H9 (cell line): ENCODE measurements around the gene TIRAP. TPM values are rescaled to one million over a fixed set of nuclear protein-coding genes. Genes with fewer than 3 reads are reported as not detected.

Source experiments
- DNase-seq: peaks from one replicate; pipeline ENCODE4 v3.0.0-alpha.2; 2017
- H2AFZ ChIP-seq: one replicate; pipeline ENCODE4 v1.6.1; 2013; ENCODE audit warnings: mild to moderate bottlenecking, low read length, control low read depth, moderate library complexity
- H2AK5ac ChIP-seq: 2 replicates; pipeline ENCODE4 v1.6.1; 2013; ENCODE audit warnings: low read length, control low read depth, mixed read lengths; ENCODE audit not compliant: insufficient read length
- H2BK120ac ChIP-seq: one replicate; pipeline ENCODE4 v1.6.1; 2013; ENCODE audit warnings: low read depth, mild to moderate bottlenecking, low read length, control low read depth, inconsistent platforms; ENCODE audit not compliant: poor library complexity, severe bottlenecking
- H2BK12ac ChIP-seq: 2 replicates; pipeline ENCODE4 v1.6.1; 2013; ENCODE audit warnings: low read length, control low read depth, mixed read lengths, low read depth; ENCODE audit not compliant: insufficient read length
- H2BK15ac ChIP-seq: 2 replicates; pipeline ENCODE4 v1.6.1; 2013; ENCODE audit warnings: low read depth, low read length, control low read depth
- H2BK20ac ChIP-seq: one replicate; pipeline ENCODE4 v1.6.1; 2013; ENCODE audit warnings: low read depth, mild to moderate bottlenecking, low read length, control low read depth, inconsistent platforms; ENCODE audit not compliant: poor library complexity, severe bottlenecking
- H2BK5ac ChIP-seq: 2 replicates; pipeline ENCODE4 v1.6.1; 2013; ENCODE audit warnings: low read length, control low read depth, mixed read lengths; ENCODE audit not compliant: insufficient read length
- H3K14ac ChIP-seq: 2 replicates; pipeline ENCODE4 v1.6.1; 2013; ENCODE audit warnings: low read length, control low read depth; ENCODE audit not compliant: insufficient read depth
- H3K18ac ChIP-seq: 2 replicates; pipeline ENCODE4 v1.6.1; 2013; ENCODE audit warnings: low read depth, mild to moderate bottlenecking, mixed read lengths, low read length, control low read depth; ENCODE audit not compliant: insufficient read length
- H3K23ac ChIP-seq: 2 replicates; pipeline ENCODE4 v1.6.1; 2013; ENCODE audit warnings: low read length, control low read depth, mixed read lengths, low read depth; ENCODE audit not compliant: insufficient read length
- H3K23me2 ChIP-seq: 2 replicates; pipeline ENCODE4 v1.6.1; 2013; ENCODE audit warnings: low read depth, mild to moderate bottlenecking, mixed read lengths, low read length, control low read depth; ENCODE audit not compliant: insufficient read length, poor library complexity, severe bottlenecking
- H3K27ac ChIP-seq: 2 replicates; pipeline ENCODE4 v1.5.1; 2013; ENCODE audit warnings: low read length, control low read depth, mixed read lengths, low read depth; ENCODE audit not compliant: insufficient read length
- H3K27me3 ChIP-seq: 2 replicates; pipeline ENCODE4 v1.6.1; 2013; ENCODE audit warnings: low read length, control low read depth, inconsistent platforms; ENCODE audit not compliant: insufficient read depth
- H3K4ac ChIP-seq: 2 replicates; pipeline ENCODE4 v1.6.1; 2013; ENCODE audit warnings: low read depth, mild to moderate bottlenecking, control low read depth, inconsistent platforms, low read length, moderate library complexity
- H3K4me1 ChIP-seq: 2 replicates; pipeline ENCODE4 v1.6.1; 2013; ENCODE audit warnings: low read length, control low read depth, inconsistent platforms; ENCODE audit not compliant: insufficient read depth
- H3K4me2 ChIP-seq: 2 replicates; pipeline ENCODE4 v1.6.1; 2013; ENCODE audit warnings: low read length, control low read depth, mixed read lengths; ENCODE audit not compliant: insufficient read length, insufficient read depth
- H3K56ac ChIP-seq: 2 replicates; pipeline ENCODE4 v1.6.1; 2013; ENCODE audit warnings: low read depth, mild to moderate bottlenecking, mixed read lengths, low read length, control low read depth; ENCODE audit not compliant: insufficient read length
- H3K79me1 ChIP-seq: 2 replicates; pipeline ENCODE4 v1.6.1; 2013; ENCODE audit warnings: low read depth, mild to moderate bottlenecking, moderate library complexity, low read length, control low read depth, inconsistent platforms; ENCODE audit not compliant: insufficient read depth, poor library complexity, severe bottlenecking
- H3K79me2 ChIP-seq: 2 replicates; pipeline ENCODE4 v1.6.1; 2013; ENCODE audit warnings: low read length, control low read depth, inconsistent platforms; ENCODE audit not compliant: insufficient read depth
- H3K9ac ChIP-seq: 2 replicates; pipeline ENCODE4 v1.6.1; 2013; ENCODE audit warnings: low read length, control low read depth, mixed read lengths; ENCODE audit not compliant: insufficient read length; ENCODE audit errors: extremely low read depth
- H3K9me3 ChIP-seq: one replicate; pipeline ENCODE4 v1.6.1; 2013; ENCODE audit warnings: low read depth, low read length, inconsistent platforms; ENCODE audit not compliant: control insufficient read depth
- H3T11ph ChIP-seq: one replicate; pipeline ENCODE4 v1.6.1; 2013; ENCODE audit warnings: mild to moderate bottlenecking, low read length, control low read depth, inconsistent platforms
- H4K20me1 ChIP-seq: one replicate; pipeline ENCODE4 v1.6.1; 2013; ENCODE audit not compliant: control insufficient read depth, insufficient read length, insufficient read depth
- H4K5ac ChIP-seq: 2 replicates; pipeline ENCODE4 v1.6.1; 2013; ENCODE audit warnings: low read depth, mild to moderate bottlenecking, mixed read lengths, low read length, control low read depth; ENCODE audit not compliant: insufficient read length
- H4K8ac ChIP-seq: replicated peaks from 2 replicates; pipeline ENCODE4 v1.6.1; 2013; ENCODE audit warnings: low read length, control low read depth, mixed read lengths, low read depth; ENCODE audit not compliant: insufficient read length
- H4K91ac ChIP-seq: 2 replicates; pipeline ENCODE4 v1.6.1; 2013; ENCODE audit warnings: low read depth, mild to moderate bottlenecking, moderate library complexity, mixed read lengths, low read length, control low read depth; ENCODE audit not compliant: insufficient read length
- H3K27ac Mint-ChIP-seq, 3 experiments: 2 replicates in 2 of 3; 3 replicates in 1 of 3; pipeline ENCODE4 v1.8.0; 2020 to 2021; ENCODE audit warnings: mixed read lengths in 3 of 3, mild to moderate bottlenecking in 1 of 3, moderate library complexity in 1 of 3
- H3K27me3 Mint-ChIP-seq: 2 replicates; pipeline ENCODE4 v1.8.0; 2021; ENCODE audit warnings: low read depth, mild to moderate bottlenecking, moderate library complexity, mixed read lengths
- H3K36me3 Mint-ChIP-seq, 3 experiments: 2 replicates in 2 of 3; 3 replicates in 1 of 3; pipeline ENCODE4 v1.8.0; 2020 to 2021; ENCODE audit warnings: low read depth in 3 of 3, mixed read lengths in 3 of 3; ENCODE audit not compliant: insufficient read depth in 1 of 3
- H3K4me1 Mint-ChIP-seq, 2 experiments: 2 replicates each; pipeline ENCODE4 v1.8.0; 2020; ENCODE audit warnings: mixed read lengths in 2 of 2
- H3K4me3 Mint-ChIP-seq, 2 experiments: 2 replicates in 1 of 2; 3 replicates in 1 of 2; pipeline ENCODE4 v1.8.0; 2020 to 2021; ENCODE audit warnings: mild to moderate bottlenecking in 2 of 2, mixed read lengths in 2 of 2, moderate library complexity in 1 of 2
- H3K9me3 Mint-ChIP-seq, 2 experiments: 2 replicates in 1 of 2; 3 replicates in 1 of 2; pipeline ENCODE4 v1.8.0; 2020; ENCODE audit warnings: mild to moderate bottlenecking in 2 of 2, mixed read lengths in 2 of 2, moderate library complexity in 1 of 2
- CTCF ChIP-seq: fragments of 200-600 bp; sonication (generic); conservative IDR thresholded peaks from 3 replicates; pipeline ENCODE4 v1.8.0; 2021; ENCODE audit warnings: antibody characterized with exemption, mild to moderate bottlenecking
- WGBS: extraction: QIAGEN DNeasy Blood & Tissue Kit; methylation state at CpG from one replicate; pipeline ENCODE4 v1.1.7; 2013; ENCODE audit warnings: missing lambda C conversion rate, low lambda C conversion rate, mixed read lengths; ENCODE audit not compliant: insufficient read length; ENCODE audit errors: extremely low coverage; 5-methylcytosine and 5-hydroxymethylcytosine counted together
- total RNA-seq: library from RNA; stranded (reverse); gene quantifications from 2 replicates; pipeline ENCODE4 v1.2.1, GENCODE V29; 2021

TIRAP gene
- total RNA-seq, 1 experiment from 2014 or later, result 7.0 TPM

- no CpG with 5 or more reads among the region's 1 CpG for WGBS
- H3K9ac ChIP-seq, result no peak overlapping the region
- no peak overlapping the region for H3K4ac ChIP-seq
These were observed 34.5 kb downstream of the TIRAP start for GRCh38 chr11:126317432-126317755.

More at GRCh38 chr11:126317432-126317755, 34.5 kb downstream of the TIRAP start:
- H3K27me3 Mint-ChIP-seq, result no peaks in the 10 kb centered on the region; the same call in 1 of the 2 replicates
- Histone ChIP-seq H3K27ac (no peak overlapping the region), H2BK120ac (no peak overlapping the region), H2BK15ac (no peak overlapping the region), H2AFZ (no peak overlapping the region), H3T11ph (no peak overlapping the region), H3K79me2 (no peaks in the 10 kb centered on the region), H3K79me1 (no peaks in the 10 kb centered on the region), H4K20me1 (peaks cover 2% of the 10 kb centered on the region), H4K8ac (no peak overlapping the region), H3K27me3 (no peaks in the 10 kb centered on the region), H3K4me1 (no peaks in the 10 kb centered on the region), H2BK5ac (no peak overlapping the region), H2BK12ac (no peak overlapping the region), H3K56ac (no peak overlapping the region), H2BK20ac (no peak overlapping the region), H3K14ac (no peak overlapping the region), H4K91ac (no peak overlapping the region), H2AK5ac (no peak overlapping the region), H3K18ac (no peak overlapping the region), H3K9me3 (no peaks in the 10 kb centered on the region), H4K5ac (no peak overlapping the region), H3K23ac (no peak overlapping the region), H3K4me2 (no peak overlapping the region), H3K23me2 (no peaks in the 10 kb centered on the region)
- no peaks in the 10 kb centered on the region for H3K9me3 Mint-ChIP-seq
- DNase-seq, result no peak
- peak overlapping the region in 1 of 3 experiments; percentile 53; a peak in 1 of 7 replicates for H3K27ac Mint-ChIP-seq
- no peaks in the 10 kb centered on the region for H3K4me1 Mint-ChIP-seq
- peaks cover 11 to 23% (median 22%) of the 10 kb centered on the region in 3 experiments; a peak in 6 of 7 replicates for H3K36me3 Mint-ChIP-seq
- no peak for TF ChIP-seq CTCF
- no peak overlapping the region for H3K4me3 Mint-ChIP-seq
